ENCODE data around the gene AGL. TPM values are rescaled to one million over a fixed set of nuclear protein-coding genes. Genes with fewer than 3 reads are reported as not detected.
"Not testable (repeated sequence)": the region's sequence is repeated elsewhere in the genome, so short reads cannot be mapped to it uniquely, and the experiment has no call there.

AGL gene
- polyA plus RNA-seq, 3 donors from 2014 or later: 5.0 to 10.8 (median 6.1) TPM

DNA sequence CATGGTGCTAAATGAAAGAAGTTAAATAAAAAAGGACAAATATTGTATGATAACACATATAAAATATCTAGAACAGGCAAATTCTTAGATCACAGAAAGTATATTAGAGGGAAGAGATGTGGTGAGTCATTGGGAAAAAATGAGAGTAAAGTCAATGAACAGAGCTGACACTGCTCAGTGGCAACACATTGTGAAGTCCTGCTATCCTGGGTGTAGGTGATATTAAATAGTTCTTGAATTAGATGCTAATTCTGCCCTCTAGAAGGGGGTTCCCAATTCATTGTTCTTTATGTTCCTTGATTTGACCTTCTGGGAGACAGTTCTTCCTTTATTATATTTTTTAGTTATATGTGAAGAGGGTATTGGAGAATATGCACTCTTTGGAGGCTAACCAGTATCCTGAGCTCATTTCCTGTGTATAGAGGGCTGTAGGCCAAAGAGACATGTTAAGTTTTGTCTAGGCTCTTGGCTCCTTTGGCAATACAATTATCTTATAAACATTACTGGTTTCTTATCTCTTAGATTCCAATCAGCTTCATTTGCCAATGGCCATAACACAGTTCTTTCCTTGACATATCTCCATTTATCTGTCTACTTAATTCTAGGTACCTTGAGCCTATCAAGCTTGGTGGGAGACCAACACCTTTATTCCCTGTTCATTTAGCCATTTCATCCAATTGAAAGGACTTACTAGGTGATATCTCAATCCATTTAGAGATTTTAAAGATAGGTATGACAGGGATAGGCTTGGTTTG is 113.1 kb downstream of the AGL start:
- H3K27ac Mint-ChIP-seq: peak overlapping the region in 1 of 6 donors; percentile 65
- peaks cover 1 to 3% of the 10 kb centered on the region in 2 donors for H3K4me1 Mint-ChIP-seq
- H3K27me3 Mint-ChIP-seq (ENCODE audit: low read depth in 3 of 3): peaks cover 0 to 3% (median 0%) of the 10 kb centered on the region in 3 donors
- DNase-seq: no peak
- no peaks in the 10 kb centered on the region for H3K36me3 Mint-ChIP-seq
- no peak overlapping the region for H3K4me3 Mint-ChIP-seq
- H3K9me3 Mint-ChIP-seq: no peaks in the 10 kb centered on the region

DNA sequence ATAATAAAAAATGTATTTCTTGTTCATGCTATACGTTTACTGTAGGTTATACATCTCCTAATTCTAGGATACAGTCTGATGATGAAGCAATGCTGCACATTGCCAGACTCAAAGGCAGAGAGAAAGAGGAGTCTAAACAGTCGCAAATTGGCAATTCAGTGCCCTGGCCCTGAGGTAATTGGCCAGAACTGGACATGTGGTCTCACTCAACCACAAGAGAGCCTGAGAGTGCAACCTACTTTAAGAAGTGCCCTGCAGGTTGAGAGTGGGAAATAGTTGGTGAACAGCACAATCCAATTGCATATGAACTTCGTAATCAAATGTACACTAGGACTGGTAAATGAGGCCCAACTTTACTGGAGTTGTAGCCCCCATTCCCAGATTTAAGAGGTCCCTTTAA is 114.6 kb downstream of the AGL start:
- DNase-seq: no peak
- Mint-ChIP-seq H3K36me3 (no peaks in the 10 kb centered on the region), H3K27me3 (ENCODE audit: low read depth in 3 of 3) (peaks cover 0 to 4% (median 0%) of the 10 kb centered on the region in 3 donors), H3K9me3 (no peaks in the 10 kb centered on the region), H3K4me3 (no peak overlapping the region), H3K27ac (no peak overlapping the region), H3K4me1 (peaks cover 17 to 19% of the 10 kb centered on the region in 2 donors)

DNA sequence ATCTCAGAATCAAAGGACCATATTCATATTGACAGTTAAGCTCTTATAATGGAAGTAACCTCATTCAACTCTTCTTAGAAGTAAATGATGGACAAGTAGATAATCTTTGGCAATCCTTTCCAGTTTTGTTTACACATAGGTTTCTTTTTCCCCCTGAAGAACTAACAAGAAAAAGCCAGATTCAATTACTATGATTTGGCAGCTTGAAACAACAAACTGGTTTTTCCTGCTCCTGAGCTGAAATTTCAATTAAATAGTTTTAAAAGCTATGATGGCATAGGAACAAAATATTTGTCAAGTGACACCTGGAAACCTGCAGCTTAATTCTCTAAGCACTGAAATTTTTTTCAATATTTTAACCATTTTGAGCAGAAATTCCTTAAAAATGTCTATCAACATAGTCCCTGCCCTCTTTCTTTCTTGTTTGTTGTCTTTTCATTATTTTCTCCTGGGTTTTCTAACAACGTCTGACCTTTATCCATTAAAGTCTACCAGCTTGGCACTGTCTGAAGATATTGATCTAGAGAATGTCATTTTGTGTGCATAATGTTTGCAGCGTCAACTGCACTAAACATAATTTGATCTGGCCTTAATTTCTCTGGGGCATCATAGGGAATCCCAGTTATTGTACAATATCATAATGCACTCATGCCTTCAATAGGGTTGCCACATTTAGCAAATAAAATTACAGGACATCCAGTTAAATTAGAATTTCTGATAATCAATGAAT is 115.7 kb downstream of the AGL start:
- Mint-ChIP-seq H3K27me3 (ENCODE audit: low read depth in 3 of 3) (peaks cover 0 to 5% (median 4%) of the 10 kb centered on the region in 3 donors), H3K9me3 (no peaks in the 10 kb centered on the region), H3K4me3 (no peak overlapping the region), H3K27ac (no peak overlapping the region), H3K36me3 (no peaks in the 10 kb centered on the region), H3K4me1 (peaks cover 24 to 29% of the 10 kb centered on the region in 2 donors)
- no peak for DNase-seq

DNA sequence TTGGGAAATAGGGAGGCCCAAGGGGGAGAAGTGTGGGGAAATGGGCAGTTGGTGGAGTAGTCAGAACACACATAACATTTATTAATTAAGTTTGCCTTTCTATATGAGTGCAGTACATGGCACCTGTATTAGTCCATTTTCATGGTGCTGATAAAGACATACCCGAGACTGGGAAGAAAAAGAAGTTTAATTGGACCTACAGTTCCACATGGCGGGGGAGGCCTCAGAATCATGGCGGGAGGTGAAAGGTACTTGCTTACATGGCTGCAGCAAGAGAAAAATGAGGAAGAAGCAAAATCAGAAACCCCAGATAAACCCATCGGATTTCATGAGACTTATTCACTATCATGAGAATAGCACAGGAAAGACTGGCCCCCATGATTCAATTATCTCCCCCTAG is 118.1 kb downstream of the AGL start:
- Mint-ChIP-seq H3K36me3 (no peaks in the 10 kb centered on the region), H3K27me3 (ENCODE audit: low read depth in 3 of 3) (peaks cover 0 to 6% (median 5%) of the 10 kb centered on the region in 3 donors), H3K27ac (peak overlapping the region; percentile 62 to 93 (median 87)), H3K4me1 (peaks cover 36 to 47% of the 10 kb centered on the region in 2 donors), H3K4me3 (peak overlapping the region; percentile 39 to 100 (median 100)), H3K9me3 (no peaks in the 10 kb centered on the region)
- no peak for DNase-seq

DNA sequence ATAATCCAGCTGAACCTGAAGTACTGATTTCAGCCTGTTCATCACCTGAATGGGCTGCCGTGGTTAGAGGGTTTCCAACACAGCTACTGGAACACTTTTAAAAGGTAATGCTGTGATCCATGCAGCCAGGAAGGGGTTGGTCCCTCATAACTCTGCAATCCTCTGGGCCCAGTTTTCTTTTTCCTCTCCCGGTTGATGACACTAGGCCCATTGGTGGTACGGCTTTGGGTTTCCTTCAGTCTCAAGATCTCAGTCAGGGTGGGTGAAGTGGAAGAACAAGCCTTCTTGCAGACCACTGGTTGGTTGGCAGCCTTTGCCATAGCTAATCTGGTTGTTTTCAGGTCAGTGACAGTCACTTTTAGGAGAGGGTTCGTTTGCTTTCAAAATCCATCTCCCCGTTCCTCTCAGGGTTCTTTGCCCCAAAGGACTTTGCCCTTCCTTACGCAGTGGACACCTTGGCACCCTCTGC is 119.1 kb downstream of the AGL start:
- no peaks in the 10 kb centered on the region for H3K9me3 Mint-ChIP-seq
- no peak for DNase-seq
- peaks cover 36 to 53% of the 10 kb centered on the region in 2 donors for H3K4me1 Mint-ChIP-seq
- H3K27ac Mint-ChIP-seq: peak overlapping the region; percentile 85 to 95 (median 92)
- H3K4me3 Mint-ChIP-seq: peak overlapping the region; percentile 96 to 100 (median 100)
- no peaks in the 10 kb centered on the region for H3K36me3 Mint-ChIP-seq
- peaks cover 0 to 5% (median 5%) of the 10 kb centered on the region in 3 donors for H3K27me3 Mint-ChIP-seq (ENCODE audit: low read depth in 3 of 3)

DNA sequence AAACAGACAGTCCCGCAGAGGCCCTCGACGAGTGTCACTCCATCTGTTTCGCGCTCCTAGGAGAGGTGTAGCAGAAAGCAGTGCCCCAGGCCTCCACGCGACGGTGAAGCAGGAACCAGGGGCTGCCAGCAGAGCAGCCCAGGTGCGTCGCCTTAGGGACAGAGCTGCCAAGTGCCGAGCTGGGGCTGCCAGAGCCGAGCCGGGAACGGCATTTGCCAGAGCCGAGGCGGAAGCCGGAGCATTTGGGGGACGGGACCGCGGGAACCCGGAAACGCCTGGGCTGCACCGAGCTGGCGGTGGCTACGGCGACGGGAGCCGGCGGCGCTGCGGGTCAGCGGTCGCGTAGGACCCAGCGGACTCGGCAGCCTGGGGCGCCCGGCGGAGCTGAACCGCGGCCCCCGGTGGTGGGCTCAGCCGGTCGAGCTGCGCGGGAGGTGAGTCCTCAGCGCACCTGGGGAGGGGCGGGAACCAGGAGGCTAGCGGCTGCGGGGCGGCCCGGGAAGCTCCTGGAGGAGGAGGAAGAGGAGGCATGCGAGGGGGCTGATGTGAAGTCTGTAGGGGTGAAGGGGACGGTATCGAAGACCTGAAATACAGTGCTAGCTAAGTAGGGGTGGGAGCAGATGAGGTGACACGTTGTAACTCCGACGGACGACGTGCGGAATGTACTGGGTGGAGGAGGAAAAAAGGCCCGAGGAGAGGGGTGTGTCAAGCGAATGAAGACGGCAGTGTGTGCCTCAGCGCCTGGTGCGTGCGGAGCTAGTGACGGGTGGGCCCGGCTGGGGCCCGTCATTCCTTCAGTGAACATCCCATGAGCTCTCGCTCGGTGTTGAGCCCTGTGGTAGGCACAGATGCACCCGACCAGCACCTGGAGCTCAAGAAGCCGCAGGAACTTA is 119.8 kb downstream of the AGL start, which contains the start of gene SLC35A3:
TSS of gene SLC35A3 (plus strand) at position 268 of the 893 bp plus-strand sequence. CDS start 23,559 bp downstream, outside the sequence.
- peaks cover 0 to 5% (median 5%) of the 10 kb centered on the region in 3 donors for H3K27me3 Mint-ChIP-seq (ENCODE audit: low read depth in 3 of 3)
- H3K36me3 Mint-ChIP-seq: no peaks in the 10 kb centered on the region
- peak; percentile 75 to 80 (median 80) for DNase-seq
- no peaks in the 10 kb centered on the region for H3K9me3 Mint-ChIP-seq
- peak within 1 kb of the TSS; percentile 85 to 99 (median 96) for H3K27ac Mint-ChIP-seq
- H3K4me3 Mint-ChIP-seq: peak within 1 kb of the TSS; percentile 96 to 100 (median 100)
- H3K4me1 Mint-ChIP-seq: peaks cover 38 to 53% of the 10 kb centered on the region in 2 donors

DNA sequence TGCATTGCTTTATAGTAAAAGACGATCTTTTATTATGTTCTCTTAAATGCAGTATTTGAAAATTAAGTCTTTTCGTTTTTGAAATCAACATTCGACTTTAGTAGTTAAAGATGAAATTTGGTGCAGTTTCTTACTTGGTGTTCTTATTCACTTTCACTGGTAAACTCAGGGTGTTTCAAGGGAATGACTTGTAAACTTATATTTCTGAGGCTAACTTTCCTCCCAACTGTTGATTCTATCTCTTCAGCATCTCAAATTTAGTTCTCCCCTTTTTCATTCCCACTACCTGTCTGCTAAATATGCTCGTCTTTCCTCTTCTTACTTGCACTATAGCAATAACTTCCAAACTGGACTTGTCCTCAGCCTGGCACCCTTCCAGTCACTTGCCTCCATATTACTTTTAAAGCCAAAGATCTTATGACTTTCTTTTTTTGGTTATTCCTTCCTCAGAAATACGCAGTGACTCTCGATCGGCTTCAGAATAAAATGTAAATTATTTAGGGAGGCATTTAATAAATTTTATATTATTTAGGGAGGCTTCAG is 120.6 kb downstream of the AGL start:
- no peak for DNase-seq
- H3K4me1 Mint-ChIP-seq: peaks cover 38 to 53% of the 10 kb centered on the region in 2 donors
- H3K36me3 Mint-ChIP-seq: peaks cover 4 to 5% (median 4%) of the 10 kb centered on the region in 3 donors
- no peaks in the 10 kb centered on the region for H3K9me3 Mint-ChIP-seq
- H3K27ac Mint-ChIP-seq: peak overlapping the region; percentile 85 to 99 (median 95)
- H3K4me3 Mint-ChIP-seq: peak overlapping the region; percentile 96 to 100 (median 100)
- H3K27me3 Mint-ChIP-seq (ENCODE audit: low read depth in 3 of 3): peaks cover 0 to 5% (median 5%) of the 10 kb centered on the region in 3 donors

DNA sequence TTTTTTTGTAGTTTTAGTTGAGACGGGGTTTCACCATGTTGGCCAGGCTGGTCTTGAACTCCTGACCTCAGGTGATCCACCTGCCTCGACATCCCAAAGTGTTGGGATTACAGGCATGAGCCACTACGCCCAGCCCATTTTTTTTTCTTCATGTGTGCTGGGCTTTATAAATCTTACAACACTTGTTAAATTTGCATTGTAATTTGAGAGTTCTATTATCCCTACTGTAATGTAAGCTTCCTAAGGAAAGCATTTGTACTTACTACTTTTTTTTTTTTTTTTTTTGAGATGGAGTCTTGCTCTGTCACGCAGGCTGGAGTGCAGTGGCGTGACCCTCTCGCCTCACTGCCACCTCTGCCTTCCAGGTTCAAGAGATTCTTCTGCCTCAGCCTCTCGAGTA is 121.9 kb downstream of the AGL start:
- peak overlapping the region in 1 of 6 donors; percentile 45 for H3K27ac Mint-ChIP-seq

More for the DNA sequence above, 121.9 kb downstream of the AGL start:
- H3K27me3 Mint-ChIP-seq (ENCODE audit: low read depth in 3 of 3); H3K9me3 Mint-ChIP-seq; H3K36me3 Mint-ChIP-seq; DNase-seq: not testable (repeated sequence)
- H3K4me3 Mint-ChIP-seq: peak overlapping the region in 4 of 5 donors; percentile 44 to 100 (median 64)
- H3K4me1 Mint-ChIP-seq: peaks cover 38 to 53% of the 10 kb centered on the region in 2 donors

Other genes starting within 250 kb of the AGL start
- gene PALMD, start 204.2 kb upstream of the AGL start, polyA plus RNA-seq: not detected
- under 1 TPM in 1 of 3 donors, not detected in 2; 0.10 TPM for gene FRRS1, start 83.7 kb upstream of the AGL start, polyA plus RNA-seq
- gene SLC35A3, start 119.6 kb downstream of the AGL start, polyA plus RNA-seq: 10 to 100 TPM in 1 of 3 donors, 1 to 10 TPM in 2; 5.0 to 12.3 (median 8.5) TPM